Measurements from ENCODE around the gene TBC1D5. TPM values are rescaled to one million over a fixed set of nuclear protein-coding genes. Genes with fewer than 3 reads are reported as not detected.

The TBC1D5 gene
- total RNA-seq, 1 donor from 2014 or later = 106 TPM

- ChIA-PET CTCF (no interaction called here), POLR2A (no interaction called here)
- Mint-ChIP-seq H3K36me3 (ENCODE audit: low read depth) (peaks cover 39% of the 10 kb centered on the region), H3K4me3 (no peak overlapping the region), H3K4me1 (peaks cover 32% of the 10 kb centered on the region), H3K27ac (no peak overlapping the region), H3K9me3 (peaks cover 15% of the 10 kb centered on the region), H3K27me3 (no peaks in the 10 kb centered on the region)
- TF ChIP-seq CTCF (IDR thresholded peaks at IDR 0.05) = no peak
- ATAC-seq (ENCODE audit: low read depth) = no peak
- intact Hi-C loops (cut with micrococcal nuclease) = no loop called here
- no peak for DNase-seq
Observed at GRCh38 chr3:17588422-17588821, 154.0 kb downstream of the TBC1D5 start.

- H3K27ac Mint-ChIP-seq = peak overlapping the region; percentile 11
- intact Hi-C loops (cut with micrococcal nuclease) = no loop called here
- peaks cover 35% of the 10 kb centered on the region for H3K4me1 Mint-ChIP-seq
- TF ChIP-seq CTCF (IDR thresholded peaks at IDR 0.05) = no peak
- CTCF ChIA-PET = no interaction called here
- peaks cover 14% of the 10 kb centered on the region for H3K9me3 Mint-ChIP-seq
- POLR2A ChIA-PET = no interaction called here
- no peaks in the 10 kb centered on the region for H3K27me3 Mint-ChIP-seq
- H3K36me3 Mint-ChIP-seq (ENCODE audit: low read depth) = peaks cover 23% of the 10 kb centered on the region
- DNase-seq (no peak), ATAC-seq (ENCODE audit: low read depth) (no peak)
- no peak overlapping the region for H3K4me3 Mint-ChIP-seq
Observed at GRCh38 chr3:17585394-17586325, 156.8 kb downstream of the TBC1D5 start.

- DNase-seq = no peak
- intact Hi-C loops (cut with micrococcal nuclease) = no loop called here
- POLR2A ChIA-PET = no interaction called here
- Mint-ChIP-seq H3K9me3 (no peaks in the 10 kb centered on the region), H3K4me3 (no peak overlapping the region), H3K27ac (no peak overlapping the region), H3K4me1 (peaks cover 28% of the 10 kb centered on the region), H3K27me3 (no peaks in the 10 kb centered on the region), H3K36me3 (ENCODE audit: low read depth) (peaks cover 8% of the 10 kb centered on the region)
- TF ChIP-seq CTCF (IDR thresholded peaks at IDR 0.05) = no peak
- no peak for ATAC-seq (ENCODE audit: low read depth)
- CTCF ChIA-PET = no interaction called here
Observed at GRCh38 chr3:17584066-17584465, 158.4 kb downstream of the TBC1D5 start.

GRCh38 chr3:17583530-17583929 is 158.9 kb downstream of the TBC1D5 start:
- ATAC-seq (ENCODE audit: low read depth) (no peak), DNase-seq (no peak)
- Mint-ChIP-seq H3K4me1 (peaks cover 23% of the 10 kb centered on the region), H3K27ac (no peak overlapping the region), H3K36me3 (ENCODE audit: low read depth) (peaks cover 8% of the 10 kb centered on the region), H3K27me3 (no peaks in the 10 kb centered on the region), H3K4me3 (no peak overlapping the region), H3K9me3 (no peaks in the 10 kb centered on the region)
- intact Hi-C loops (cut with micrococcal nuclease) = no loop called here
- ChIA-PET CTCF (no interaction called here), POLR2A (no interaction called here)
- no peak for TF ChIP-seq CTCF (IDR thresholded peaks at IDR 0.05)

- H3K4me1 Mint-ChIP-seq = peaks cover 13% of the 10 kb centered on the region
- no peaks in the 10 kb centered on the region for H3K27me3 Mint-ChIP-seq
- POLR2A ChIA-PET = interaction anchor here (0.6 to 0.8 kb wide), 2 partner anchors 9 to 159 kb away, joined by 3 to 7 read pairs; no protein-coding TSS in a partner anchor
- no peak overlapping the region for H3K4me3 Mint-ChIP-seq
- no peaks in the 10 kb centered on the region for H3K9me3 Mint-ChIP-seq
- no peak for TF ChIP-seq CTCF (IDR thresholded peaks at IDR 0.05)
- no peak overlapping the region for H3K27ac Mint-ChIP-seq
- intact Hi-C loops (cut with micrococcal nuclease) = no loop called here
- ATAC-seq (ENCODE audit: low read depth) = no peak
- no peak for DNase-seq
- CTCF ChIA-PET = no interaction called here
- H3K36me3 Mint-ChIP-seq (ENCODE audit: low read depth) = peaks cover 8% of the 10 kb centered on the region
Observed at GRCh38 chr3:17581421-17582080, 160.9 kb downstream of the TBC1D5 start.

Data from activated B cell treated with CpG ODN at 0.5 μM for 24 hours (primary cell).